GM12878 (cell line): ENCODE measurements around the gene TPSB2.

Experiments
- CBFB ChIP-seq: IDR thresholded peaks from 2 replicates; pipeline ENCODE4 v1.6.1; 2016; ENCODE audit warnings: antibody characterized with exemption, low read depth
- CHD4 ChIP-seq: fragments of 200-600 bp; sonication (generic); IDR thresholded peaks from 2 replicates; pipeline ENCODE4 v1.6.1; 2016; ENCODE audit warnings: mild to moderate bottlenecking
- CREB1 ChIP-seq: IDR thresholded peaks from 2 replicates; pipeline ENCODE4 v1.6.1; 2012; ENCODE audit warnings: low read depth, mild to moderate bottlenecking, inconsistent platforms
- EZH2 ChIP-seq: IDR thresholded peaks from 2 replicates; pipeline ENCODE4 v1.6.1; 2012; ENCODE audit warnings: low read depth, mild to moderate bottlenecking, control low read depth, inconsistent platforms, low read length, borderline replicate concordance; ENCODE audit not compliant: control insufficient read depth
- POLR2A ChIP-seq: IDR thresholded peaks from 2 replicates; pipeline ENCODE4 v1.6.1; 2011; ENCODE audit warnings: low read depth, mild to moderate bottlenecking, low read length
- RELA ChIP-seq: fragments of 450-650 bp; IDR thresholded peaks from 2 replicates; pipeline ENCODE4 v1.8.0; 2014; ENCODE audit warnings: borderline replicate concordance; ENCODE audit not compliant: partially characterized antibody
- ZSCAN29 ChIP-seq: fragments of 450-650 bp; IDR thresholded peaks from 2 replicates; pipeline ENCODE4 v1.6.1; 2017; ENCODE audit warnings: mild to moderate bottlenecking, moderate library complexity
- TF ChIP-seq, protein P1 (sequence below): IDR thresholded peaks from 2 replicates; pipeline ENCODE4 v1.6.1; 2011; ENCODE audit warnings: low read depth, low read length, improper control_type of control experiment, borderline replicate concordance
- TF ChIP-seq, protein P2 (sequence below): fragments of 450-650 bp; IDR thresholded peaks from 2 replicates; pipeline ENCODE4 v1.6.1; 2017; ENCODE audit warnings: antibody characterized with exemption, mild to moderate bottlenecking, moderate library complexity
- TF ChIP-seq, protein P3 (sequence below), 3 experiments: IDR thresholded peaks in 2 of 3; conservative IDR thresholded peaks in 1 of 3; 2 replicates each; pipeline ENCODE4 v1.5.1; 2011; ENCODE audit warnings: low read depth in 3 of 3, low read length in 3 of 3, mild to moderate bottlenecking in 3 of 3, control low read depth in 2 of 3, moderate library complexity in 2 of 3, inconsistent platforms in 1 of 3, mixed read lengths in 1 of 3; ENCODE audit not compliant: control insufficient read depth in 2 of 3, insufficient read depth in 1 of 3; ENCODE audit errors: extremely low read depth in 1 of 3
- TF ChIP-seq, protein P4 (sequence below): IDR thresholded peaks from 2 replicates; pipeline ENCODE4 v1.6.1; 2011; ENCODE audit warnings: borderline replicate concordance, low read depth, mild to moderate bottlenecking, moderate library complexity, mixed read lengths, low read length; ENCODE audit not compliant: insufficient read depth; ENCODE audit errors: extremely low read length

DNA sequence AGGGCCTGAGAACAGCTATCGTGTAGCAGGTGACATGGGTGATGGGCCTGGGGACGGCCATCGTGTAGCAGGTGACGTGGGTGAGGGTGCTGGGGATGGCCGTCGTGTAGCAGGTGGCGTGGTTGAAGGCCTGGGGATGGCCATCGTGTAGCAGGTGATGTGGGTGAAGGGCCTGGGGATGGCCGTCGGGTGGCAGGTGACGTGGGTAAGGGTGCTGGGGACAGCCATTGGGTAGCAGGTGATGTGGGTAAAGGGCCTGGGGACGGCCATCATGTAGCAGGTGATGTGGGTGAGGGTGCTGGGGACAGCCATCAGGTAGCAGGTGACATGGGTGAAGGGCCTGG, 41.4 kb upstream of the TPSB2 start:
- TF ChIP-seq, protein P1, sequence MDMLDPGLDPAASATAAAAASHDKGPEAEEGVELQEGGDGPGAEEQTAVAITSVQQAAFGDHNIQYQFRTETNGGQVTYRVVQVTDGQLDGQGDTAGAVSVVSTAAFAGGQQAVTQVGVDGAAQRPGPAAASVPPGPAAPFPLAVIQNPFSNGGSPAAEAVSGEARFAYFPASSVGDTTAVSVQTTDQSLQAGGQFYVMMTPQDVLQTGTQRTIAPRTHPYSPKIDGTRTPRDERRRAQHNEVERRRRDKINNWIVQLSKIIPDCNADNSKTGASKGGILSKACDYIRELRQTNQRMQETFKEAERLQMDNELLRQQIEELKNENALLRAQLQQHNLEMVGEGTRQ: no peak
- TF ChIP-seq CHD4 (no peak), CREB1 (no peak), POLR2A (no peak), CBFB (no peak), EZH2 (no peak), RELA (no peak), ZSCAN29 (no peak)
- TF ChIP-seq, protein P2, sequence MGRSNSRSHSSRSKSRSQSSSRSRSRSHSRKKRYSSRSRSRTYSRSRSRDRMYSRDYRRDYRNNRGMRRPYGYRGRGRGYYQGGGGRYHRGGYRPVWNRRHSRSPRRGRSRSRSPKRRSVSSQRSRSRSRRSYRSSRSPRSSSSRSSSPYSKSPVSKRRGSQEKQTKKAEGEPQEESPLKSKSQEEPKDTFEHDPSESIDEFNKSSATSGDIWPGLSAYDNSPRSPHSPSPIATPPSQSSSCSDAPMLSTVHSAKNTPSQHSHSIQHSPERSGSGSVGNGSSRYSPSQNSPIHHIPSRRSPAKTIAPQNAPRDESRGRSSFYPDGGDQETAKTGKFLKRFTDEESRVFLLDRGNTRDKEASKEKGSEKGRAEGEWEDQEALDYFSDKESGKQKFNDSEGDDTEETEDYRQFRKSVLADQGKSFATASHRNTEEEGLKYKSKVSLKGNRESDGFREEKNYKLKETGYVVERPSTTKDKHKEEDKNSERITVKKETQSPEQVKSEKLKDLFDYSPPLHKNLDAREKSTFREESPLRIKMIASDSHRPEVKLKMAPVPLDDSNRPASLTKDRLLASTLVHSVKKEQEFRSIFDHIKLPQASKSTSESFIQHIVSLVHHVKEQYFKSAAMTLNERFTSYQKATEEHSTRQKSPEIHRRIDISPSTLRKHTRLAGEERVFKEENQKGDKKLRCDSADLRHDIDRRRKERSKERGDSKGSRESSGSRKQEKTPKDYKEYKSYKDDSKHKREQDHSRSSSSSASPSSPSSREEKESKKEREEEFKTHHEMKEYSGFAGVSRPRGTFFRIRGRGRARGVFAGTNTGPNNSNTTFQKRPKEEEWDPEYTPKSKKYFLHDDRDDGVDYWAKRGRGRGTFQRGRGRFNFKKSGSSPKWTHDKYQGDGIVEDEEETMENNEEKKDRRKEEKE: no peak
- TF ChIP-seq, protein P3, sequence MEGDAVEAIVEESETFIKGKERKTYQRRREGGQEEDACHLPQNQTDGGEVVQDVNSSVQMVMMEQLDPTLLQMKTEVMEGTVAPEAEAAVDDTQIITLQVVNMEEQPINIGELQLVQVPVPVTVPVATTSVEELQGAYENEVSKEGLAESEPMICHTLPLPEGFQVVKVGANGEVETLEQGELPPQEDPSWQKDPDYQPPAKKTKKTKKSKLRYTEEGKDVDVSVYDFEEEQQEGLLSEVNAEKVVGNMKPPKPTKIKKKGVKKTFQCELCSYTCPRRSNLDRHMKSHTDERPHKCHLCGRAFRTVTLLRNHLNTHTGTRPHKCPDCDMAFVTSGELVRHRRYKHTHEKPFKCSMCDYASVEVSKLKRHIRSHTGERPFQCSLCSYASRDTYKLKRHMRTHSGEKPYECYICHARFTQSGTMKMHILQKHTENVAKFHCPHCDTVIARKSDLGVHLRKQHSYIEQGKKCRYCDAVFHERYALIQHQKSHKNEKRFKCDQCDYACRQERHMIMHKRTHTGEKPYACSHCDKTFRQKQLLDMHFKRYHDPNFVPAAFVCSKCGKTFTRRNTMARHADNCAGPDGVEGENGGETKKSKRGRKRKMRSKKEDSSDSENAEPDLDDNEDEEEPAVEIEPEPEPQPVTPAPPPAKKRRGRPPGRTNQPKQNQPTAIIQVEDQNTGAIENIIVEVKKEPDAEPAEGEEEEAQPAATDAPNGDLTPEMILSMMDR (IDR thresholded peaks at IDR 0.05 in 2 of 3, conservative IDR thresholded peaks at IDR 0.05 in 1 of 3; ENCODE audit: control insufficient read depth in 2 of 3, extremely low read depth in 1 of 3, insufficient read depth in 1 of 3, low read depth in 3 of 3, low read length in 3 of 3): no peak
- TF ChIP-seq, protein P4, sequence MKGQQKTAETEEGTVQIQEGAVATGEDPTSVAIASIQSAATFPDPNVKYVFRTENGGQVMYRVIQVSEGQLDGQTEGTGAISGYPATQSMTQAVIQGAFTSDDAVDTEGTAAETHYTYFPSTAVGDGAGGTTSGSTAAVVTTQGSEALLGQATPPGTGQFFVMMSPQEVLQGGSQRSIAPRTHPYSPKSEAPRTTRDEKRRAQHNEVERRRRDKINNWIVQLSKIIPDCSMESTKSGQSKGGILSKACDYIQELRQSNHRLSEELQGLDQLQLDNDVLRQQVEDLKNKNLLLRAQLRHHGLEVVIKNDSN: no peak
